Panc1 (cell line): Measurements from ENCODE around the gene THRB. TPM values are rescaled to one million over a fixed set of nuclear protein-coding genes. Genes with fewer than 3 reads are reported as not detected.

Experiments used
- ATAC-seq: fragments of 200-7000 bp; cut with Tn5 transposase; 2 replicates; pipeline ENCODE4 v1.9.1; 2020; ENCODE audit warnings: mild to moderate bottlenecking, moderate library complexity
- BruUV-seq: library from RNA; stranded (reverse); fragments of 400-500 nt; replicated peaks from 2 replicates; lab custom pipeline; 2021; lab: Mats Ljungman, UMichigan
- CTCF ChIA-PET: fragments of 300-600 bp; sonication (Branson Sonifier 250); formaldehyde crosslinking; loops from one replicate; lab custom pipeline; 2022; ENCODE audit warnings: antibody characterized with exemption; lab: Charles Lee
- POLR2A ChIA-PET: fragments of 300-600 bp; sonication (Branson Sonifier 250); formaldehyde crosslinking; loops from one replicate; lab custom pipeline; 2022; ENCODE audit warnings: antibody characterized with exemption; lab: Charles Lee
- DNase-seq: peaks from one replicate; pipeline ENCODE4 v3.0.0-alpha.2; 2010; ENCODE audit warnings: low read depth, low spot score
- H3K27ac ChIP-seq: 2 replicates; pipeline ENCODE4 v1.5.1; 2011; ENCODE audit warnings: mild to moderate bottlenecking, low read length, inconsistent platforms
- H3K27me3 ChIP-seq: fragments of 200-500 bp; sonication (Bioruptor generic); 2 replicates; pipeline ENCODE4 v1.6.0; 2014; ENCODE audit warnings: low read length, inconsistent platforms; ENCODE audit not compliant: control insufficient read depth, insufficient read depth
- H3K36me3 ChIP-seq: fragments of 200-500 bp; sonication (Bioruptor generic); 2 replicates; pipeline ENCODE4 v1.5.1; 2014; ENCODE audit warnings: inconsistent platforms, mild to moderate bottlenecking, low read length, moderate library complexity; ENCODE audit not compliant: control insufficient read depth, insufficient read depth
- H3K4me1 ChIP-seq: 2 replicates; pipeline ENCODE4 v1.5.1; 2011; ENCODE audit warnings: inconsistent platforms, mild to moderate bottlenecking, low read length, moderate library complexity; ENCODE audit not compliant: control insufficient read depth, insufficient read depth
- H3K4me3 ChIP-seq, 2 experiments: 2 replicates each; pipeline ENCODE4 v1.5.1; 2011 to 2012; ENCODE audit warnings: low read depth in 2 of 2, low read length in 2 of 2, mild to moderate bottlenecking in 2 of 2, inconsistent platforms in 1 of 2, moderate library complexity in 1 of 2
- H3K9me3 ChIP-seq: fragments of 200-500 bp; sonication (Bioruptor generic); 2 replicates; pipeline ENCODE4 v1.5.1; 2014; ENCODE audit warnings: low read depth, mild to moderate bottlenecking, inconsistent platforms, low read length, moderate library complexity; ENCODE audit not compliant: control insufficient read depth, insufficient read depth
- CTCF ChIP-seq: fragments of 450-650 bp; IDR thresholded peaks from 2 replicates; pipeline ENCODE4 v1.5.1; 2017; ENCODE audit warnings: mild to moderate bottlenecking
- POLR2AphosphoS5 ChIP-seq: IDR thresholded peaks from 2 replicates; pipeline ENCODE4 v1.6.1; 2012; ENCODE audit warnings: mild to moderate bottlenecking, low read depth, low read length, moderate library complexity
- SIN3A ChIP-seq: IDR thresholded peaks from 2 replicates; pipeline ENCODE4 v1.6.1; 2012; ENCODE audit warnings: low read depth, mild to moderate bottlenecking, low read length, moderate library complexity, borderline replicate concordance; ENCODE audit not compliant: insufficient read depth
- TCF7L2 ChIP-seq: IDR thresholded peaks from 2 replicates; pipeline ENCODE4 v1.6.1; 2011; ENCODE audit warnings: mild to moderate bottlenecking, low read depth, low read length, inconsistent platforms
- in situ Hi-C: cut with HindIII; loops from 2 replicates; pipeline ENCODE4 v1.10.0; 2016; ENCODE audit warnings: low sequenced_read_pairs, low pct_unique_long_range_greater_than_20kb
- intact Hi-C: fragments of 100-400 bp; cut with micrococcal nuclease; formaldehyde crosslinking; loops from one replicate; pipeline ENCODE4 v1.10.0; 2022; ENCODE audit not compliant: unreplicated experiment
- total RNA-seq: library from RNA; stranded (reverse); gene quantifications from one replicate; pipeline ENCODE4 v1.2.1, GENCODE V29; 2021; ENCODE audit not compliant: unreplicated experiment
- TF ChIP-seq, protein P1 (sequence below), 2 experiments: IDR thresholded peaks; 2 replicates each; pipeline ENCODE4 v1.6.1; 2011 to 2012; ENCODE audit warnings: low read depth in 2 of 2, control low read depth in 1 of 2, low read length in 1 of 2, mild to moderate bottlenecking in 1 of 2, moderate library complexity in 1 of 2; ENCODE audit not compliant: insufficient read depth in 1 of 2

THRB gene
- total RNA-seq, 1 experiment from 2014 or later = 3.9 TPM

DNA sequence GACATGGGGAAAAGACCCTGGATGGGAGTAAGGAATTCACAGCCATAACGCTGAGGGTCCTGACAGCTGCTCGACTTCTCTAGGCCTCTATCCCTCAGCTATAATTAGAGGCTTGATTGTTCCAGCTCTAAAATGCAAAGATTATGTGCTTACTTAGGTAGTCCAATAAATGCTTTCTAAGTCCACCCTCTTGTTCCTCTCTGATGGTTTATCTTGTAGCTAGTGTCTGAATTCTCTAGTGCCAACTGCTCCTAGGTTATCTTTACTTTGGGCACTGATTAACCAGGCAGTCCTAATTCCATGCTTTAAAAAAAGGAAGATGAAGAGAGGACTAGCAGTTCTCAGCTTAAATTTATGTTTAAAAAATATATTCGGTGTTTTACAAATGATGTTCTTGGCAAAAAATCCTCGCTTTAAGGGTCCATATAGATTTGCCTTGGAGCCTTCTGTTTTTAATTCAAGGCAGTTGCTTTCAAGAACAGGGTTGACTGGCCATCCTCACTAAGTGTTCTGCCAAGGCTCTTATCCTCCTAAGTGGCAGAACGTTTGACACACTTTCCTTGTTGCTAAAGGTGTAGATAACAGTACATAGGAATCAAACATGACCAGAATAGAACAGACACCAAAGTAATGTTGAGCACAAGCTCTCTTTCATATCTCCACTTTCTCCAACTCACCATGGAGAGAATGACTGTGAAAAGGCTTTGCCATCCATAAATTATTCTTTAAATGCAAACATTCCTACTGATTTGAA is 60.6 kb downstream of the THRB start:
- no peak overlapping the region for H3K27ac ChIP-seq
- no TSS peak for BruUV-seq

GRCh38 chr3:24432989-24433388 is 61.7 kb downstream of the THRB start:
- CTCF ChIA-PET = no interaction called here
- intact Hi-C loops = no loop called here

More for the DNA sequence above, 60.6 kb downstream of the THRB start:
- intact Hi-C loops (no loop called here), in situ Hi-C loops (no loop called here)
- ChIA-PET CTCF (no interaction called here), POLR2A (no interaction called here)
- Histone ChIP-seq H3K36me3 (no peaks in the 10 kb centered on the region), H3K4me3 (no peak overlapping the region), H3K9me3 (no peaks in the 10 kb centered on the region), H3K4me1 (no peaks in the 10 kb centered on the region), H3K27me3 (no peaks in the 10 kb centered on the region)
- TF ChIP-seq POLR2AphosphoS5 (no peak), SIN3A (no peak), TCF7L2 (no peak), CTCF (no peak)
- TF ChIP-seq, protein P1, sequence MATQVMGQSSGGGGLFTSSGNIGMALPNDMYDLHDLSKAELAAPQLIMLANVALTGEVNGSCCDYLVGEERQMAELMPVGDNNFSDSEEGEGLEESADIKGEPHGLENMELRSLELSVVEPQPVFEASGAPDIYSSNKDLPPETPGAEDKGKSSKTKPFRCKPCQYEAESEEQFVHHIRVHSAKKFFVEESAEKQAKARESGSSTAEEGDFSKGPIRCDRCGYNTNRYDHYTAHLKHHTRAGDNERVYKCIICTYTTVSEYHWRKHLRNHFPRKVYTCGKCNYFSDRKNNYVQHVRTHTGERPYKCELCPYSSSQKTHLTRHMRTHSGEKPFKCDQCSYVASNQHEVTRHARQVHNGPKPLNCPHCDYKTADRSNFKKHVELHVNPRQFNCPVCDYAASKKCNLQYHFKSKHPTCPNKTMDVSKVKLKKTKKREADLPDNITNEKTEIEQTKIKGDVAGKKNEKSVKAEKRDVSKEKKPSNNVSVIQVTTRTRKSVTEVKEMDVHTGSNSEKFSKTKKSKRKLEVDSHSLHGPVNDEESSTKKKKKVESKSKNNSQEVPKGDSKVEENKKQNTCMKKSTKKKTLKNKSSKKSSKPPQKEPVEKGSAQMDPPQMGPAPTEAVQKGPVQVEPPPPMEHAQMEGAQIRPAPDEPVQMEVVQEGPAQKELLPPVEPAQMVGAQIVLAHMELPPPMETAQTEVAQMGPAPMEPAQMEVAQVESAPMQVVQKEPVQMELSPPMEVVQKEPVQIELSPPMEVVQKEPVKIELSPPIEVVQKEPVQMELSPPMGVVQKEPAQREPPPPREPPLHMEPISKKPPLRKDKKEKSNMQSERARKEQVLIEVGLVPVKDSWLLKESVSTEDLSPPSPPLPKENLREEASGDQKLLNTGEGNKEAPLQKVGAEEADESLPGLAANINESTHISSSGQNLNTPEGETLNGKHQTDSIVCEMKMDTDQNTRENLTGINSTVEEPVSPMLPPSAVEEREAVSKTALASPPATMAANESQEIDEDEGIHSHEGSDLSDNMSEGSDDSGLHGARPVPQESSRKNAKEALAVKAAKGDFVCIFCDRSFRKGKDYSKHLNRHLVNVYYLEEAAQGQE (IDR thresholded peaks at IDR 0.05; ENCODE audit: insufficient read depth in 1 of 2, low read depth in 2 of 2, low read length in 1 of 2) = no peak
- DNase-seq (no peak), ATAC-seq (no peak)

More at GRCh38 chr3:24432989-24433388, 61.7 kb downstream of the THRB start:
- POLR2A ChIA-PET = no interaction called here
- Histone ChIP-seq H3K4me3 (no peak overlapping the region), H3K27me3 (no peaks in the 10 kb centered on the region), H3K36me3 (no peaks in the 10 kb centered on the region), H3K9me3 (no peaks in the 10 kb centered on the region), H3K4me1 (no peaks in the 10 kb centered on the region), H3K27ac (no peak overlapping the region)
- DNase-seq = no peak
- no TSS peak for BruUV-seq
- in situ Hi-C loops = no loop called here
- ATAC-seq = no peak
- TF ChIP-seq SIN3A = no peak
- TF ChIP-seq, protein P1 (IDR thresholded peaks at IDR 0.05; ENCODE audit: insufficient read depth in 1 of 2, low read depth in 2 of 2, low read length in 1 of 2) = no peak
- TF ChIP-seq POLR2AphosphoS5 = no peak
- no peak for TF ChIP-seq TCF7L2
